NCI-H1417 treated with DMSO at 0.1 percent for 48 hours (cell line): Measurements from ENCODE around the gene SLC5A10.

Source experiments
- DNase-seq: peaks from one replicate; lab custom pipeline; 2025; lab: John Stamatoyannopoulos, UW

The SLC5A10 gene

GRCh38 chr17:18964550-18964949, 12.6 kb downstream of the SLC5A10 start:
- DNase-seq = no peak

GRCh38 chr17:18965530-18966236, 13.7 kb downstream of the SLC5A10 start:
- no peak for DNase-seq

- DNase-seq = no peak
Observed at GRCh38 chr17:18966831-18967624, 15.1 kb downstream of the SLC5A10 start.

GRCh38 chr17:18967916-18968315, 16.0 kb downstream of the SLC5A10 start:
- DNase-seq = no peak

- DNase-seq = no peak
Observed at GRCh38 chr17:18968345-18968744, 16.4 kb downstream of the SLC5A10 start.

GRCh38 chr17:18968945-18969887, 17.3 kb downstream of the SLC5A10 start:
- no peak for DNase-seq

GRCh38 chr17:18970582-18971480, 18.9 kb downstream of the SLC5A10 start:
- no peak for DNase-seq

- DNase-seq = no peak
Observed at GRCh38 chr17:18971801-18972200, 19.8 kb downstream of the SLC5A10 start.

GRCh38 chr17:18974407-18975149, 22.6 kb downstream of the SLC5A10 start:
- no peak for DNase-seq

GRCh38 chr17:18975597-18975996, 23.6 kb downstream of the SLC5A10 start:
- DNase-seq = no peak

GRCh38 chr17:18976201-18976600, 24.2 kb downstream of the SLC5A10 start:
- no peak for DNase-seq

GRCh38 chr17:18977021-18977420, 25.1 kb downstream of the SLC5A10 start:
- DNase-seq = no peak

GRCh38 chr17:18977646-18978045, 25.7 kb downstream of the SLC5A10 start:
- DNase-seq = no peak

GRCh38 chr17:18978050-18978449, 26.1 kb downstream of the SLC5A10 start:
- DNase-seq = no peak

GRCh38 chr17:18978655-18979054, 26.7 kb downstream of the SLC5A10 start:
- DNase-seq = no peak

GRCh38 chr17:18980682-18981334, 28.8 kb downstream of the SLC5A10 start:
- DNase-seq = no peak

- no peak for DNase-seq
Observed at GRCh38 chr17:18981335-18981641, 29.3 kb downstream of the SLC5A10 start.

GRCh38 chr17:18981642-18982424, 29.9 kb downstream of the SLC5A10 start:
- DNase-seq = no peak
